AG20443 (cell line): Measurements from ENCODE around the gene CUTC.

ENCODE experiments used
- DNase-seq: peaks from one replicate; pipeline ENCODE4 v3.0.0; 2012; ENCODE audit warnings: low spot score, mixed read lengths

Gene CUTC

DNA sequence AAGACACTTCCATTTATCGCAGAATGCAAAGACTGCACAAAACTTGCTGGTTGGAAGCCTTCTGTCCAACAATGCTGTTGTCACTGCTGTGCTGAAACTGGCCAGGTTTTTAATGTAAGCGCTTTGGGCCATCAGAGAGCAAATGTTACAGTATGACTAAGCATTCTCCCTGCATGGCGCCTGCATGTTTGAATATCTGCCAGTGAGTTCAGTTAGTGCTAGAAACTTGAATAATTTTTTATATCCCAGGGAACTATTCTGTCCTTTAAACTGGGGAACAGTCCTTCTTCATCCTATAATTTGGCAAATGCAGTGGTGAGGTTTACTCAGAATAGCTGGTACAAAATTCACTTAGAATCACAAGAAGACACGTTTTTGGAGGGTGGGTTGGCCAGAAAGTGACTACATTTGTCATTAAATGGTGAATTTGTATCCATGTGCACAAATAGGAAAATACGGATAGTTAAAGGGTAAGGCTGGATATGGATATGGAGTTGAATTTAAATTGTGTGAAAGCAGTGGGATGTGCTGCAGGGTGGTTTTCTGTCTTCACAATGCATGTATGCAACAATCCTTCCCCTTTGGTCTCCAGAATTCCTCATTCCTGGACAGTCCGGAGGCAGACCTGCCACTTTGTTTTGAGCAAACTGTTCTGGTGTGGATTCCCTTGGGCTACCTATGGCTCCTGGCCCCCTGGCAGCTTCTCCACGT lies 52.1 kb downstream of the CUTC start:
- peak; percentile 69 for DNase-seq

- DNase-seq, result no peak
Observed at GRCh38 chr10:99784727-99785441, 52.9 kb downstream of the CUTC start.

GRCh38 chr10:99785646-99786045 lies 53.6 kb downstream of the CUTC start:
- no peak for DNase-seq

DNA sequence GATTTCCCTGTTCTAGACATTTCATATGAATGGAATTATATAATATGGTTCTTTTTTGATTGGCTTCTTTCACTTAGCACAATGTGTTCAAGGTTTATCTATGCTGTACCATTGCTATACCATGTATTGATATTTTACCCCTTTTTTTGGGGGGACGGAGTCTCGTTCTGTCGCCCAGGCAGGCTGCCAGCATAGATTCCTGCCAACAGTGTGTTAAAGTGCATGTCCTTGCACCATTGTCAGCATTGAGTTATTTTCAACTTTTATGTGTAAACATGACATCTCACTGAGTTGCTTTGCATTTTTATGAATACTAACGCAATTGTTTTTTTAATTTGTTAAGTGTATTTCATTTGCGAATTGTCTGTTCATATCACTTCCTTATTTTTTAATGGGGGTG lies 55.3 kb downstream of the CUTC start:
- no peak for DNase-seq

DNA sequence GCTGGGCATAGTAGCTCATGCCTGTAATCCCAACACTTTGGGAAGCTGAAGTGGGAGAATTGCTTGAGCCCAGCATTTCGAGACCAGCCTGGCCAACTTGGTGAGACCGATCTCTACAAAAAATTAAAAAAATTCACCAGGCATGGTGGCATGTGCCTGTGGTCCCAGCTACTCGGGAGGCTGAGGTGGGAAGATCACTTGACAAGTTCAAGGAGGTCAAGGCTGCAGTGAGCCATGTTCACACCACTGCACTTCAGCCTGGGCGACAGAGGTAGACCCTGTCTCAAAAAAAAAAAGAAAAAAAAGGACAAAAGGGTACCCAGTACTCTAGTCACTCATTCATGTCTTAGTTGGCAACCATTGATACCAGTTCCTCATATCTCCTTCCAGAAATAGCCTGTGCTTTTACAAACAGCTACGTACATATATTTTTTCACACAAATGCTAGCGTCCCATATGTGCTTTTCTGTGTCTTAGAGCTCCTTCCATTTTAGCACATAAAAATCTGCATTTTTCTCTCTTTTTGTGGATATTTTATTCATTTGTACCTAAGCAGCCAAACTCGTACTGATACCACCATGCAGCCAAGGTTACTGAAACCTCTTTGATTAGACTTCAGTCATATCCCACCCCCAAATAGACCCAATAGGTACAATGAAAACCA lies 55.9 kb downstream of the CUTC start:
- no peak for DNase-seq

DNA sequence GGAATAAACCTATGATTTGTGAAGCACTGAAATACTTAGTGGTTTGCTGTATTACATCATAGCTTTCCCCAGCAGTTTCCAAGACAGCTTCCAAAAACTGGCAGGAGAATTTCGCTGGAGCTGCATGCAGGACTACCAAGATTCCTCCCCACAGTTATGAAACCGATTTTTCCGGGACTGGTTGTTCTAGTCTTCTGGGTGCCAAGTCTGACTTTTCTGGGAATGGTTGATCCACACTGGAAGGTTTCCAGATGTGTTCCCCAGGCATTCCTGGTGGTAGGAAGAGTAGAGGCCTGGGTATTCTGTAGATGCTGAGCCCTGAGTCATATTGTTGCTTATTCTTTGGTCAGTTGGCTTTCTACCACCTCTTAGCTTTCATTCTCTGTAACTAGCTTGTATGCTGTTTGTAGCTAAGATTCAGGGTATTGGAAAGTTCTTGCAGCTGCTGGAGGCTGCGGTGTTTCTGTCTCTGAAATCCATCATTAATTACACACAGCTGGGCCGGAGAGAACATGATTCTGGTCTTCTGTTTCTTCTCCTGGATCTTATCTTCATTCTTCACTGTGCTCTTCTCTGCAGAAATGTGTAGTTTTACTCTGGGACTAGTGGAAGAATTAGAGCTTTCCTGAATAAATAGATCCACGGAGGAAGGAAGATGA lies 56.7 kb downstream of the CUTC start:
- peak; percentile 73 for DNase-seq

DNA sequence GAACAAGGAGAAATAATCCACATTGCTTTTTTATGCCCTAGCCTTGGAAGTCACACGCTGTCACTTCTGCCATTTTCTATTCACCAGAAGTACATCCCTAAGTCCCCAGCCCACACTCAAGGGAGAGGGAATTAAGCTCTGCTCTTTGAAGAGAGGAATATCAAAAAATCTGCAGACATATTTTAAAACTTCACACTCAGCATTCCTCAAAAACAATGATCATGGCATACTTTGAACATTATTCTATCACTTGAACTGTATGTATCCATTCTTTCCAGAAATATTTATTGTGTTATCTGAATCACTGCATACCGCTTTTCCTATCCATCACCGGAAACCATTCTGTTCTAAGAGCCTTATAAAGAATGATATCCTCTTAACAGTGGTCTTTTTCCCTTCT lies 59.8 kb downstream of the CUTC start:
- no peak for DNase-seq

- no peak for DNase-seq
Observed at GRCh38 chr10:99793819-99794218, 61.8 kb downstream of the CUTC start.

GRCh38 chr10:99796928-99797327 lies 64.9 kb downstream of the CUTC start:
- no peak for DNase-seq

- DNase-seq, result no peak
Observed at GRCh38 chr10:99798031-99798430, 66.0 kb downstream of the CUTC start.

GRCh38 chr10:99798920-99799319 lies 66.9 kb downstream of the CUTC start:
- no peak for DNase-seq

GRCh38 chr10:99799613-99800012 lies 67.6 kb downstream of the CUTC start:
- no peak for DNase-seq

- no peak for DNase-seq
Observed at GRCh38 chr10:99804471-99804870, 72.4 kb downstream of the CUTC start.

- no peak for DNase-seq
Observed at GRCh38 chr10:99805190-99805589, 73.2 kb downstream of the CUTC start.
